K562 (cell line): ENCODE data around the gene NSDHL. TPM values are rescaled to one million over a fixed set of nuclear protein-coding genes. Genes with fewer than 3 reads are reported as not detected.

Source experiments
- ATAC-seq: fragments of 200-7000 bp; cut with Tn5 transposase; 3 replicates; pipeline ENCODE4 v1.9.1; 2020; ENCODE audit warnings: moderate library complexity
- BruUV-seq: library from RNA; stranded (reverse); fragments of 400-500 nt; replicated peaks from 2 replicates; lab custom pipeline; 2021; lab: Mats Ljungman, UMichigan
- CTCF ChIA-PET: fragments of 300-600 bp; formaldehyde crosslinking; extraction: SDS; loops from one replicate; lab custom pipeline; 2021; ENCODE audit warnings: low intra/inter-chr PET ratio; lab: Yijun Ruan, JAX
- POLR2A ChIA-PET: fragments of 300-600, 350-650 bp; sonication (Branson Sonifier 250); formaldehyde crosslinking; extraction: SDS; loops from one replicate; lab custom pipeline; 2021; ENCODE audit warnings: antibody characterized with exemption, inconsistent platforms; lab: Yijun Ruan, JAX
- DNase-seq, 4 experiments: peaks; one replicate each; pipeline versions ENCODE4 v3.0.0 to v3.0.0-alpha.2; 2011 to 2018; ENCODE audit warnings: low spot score in 3 of 4, mixed read lengths in 3 of 4; ENCODE audit errors: extremely low read depth in 1 of 4
- FAIRE-seq: peaks from 2 replicates; lab custom pipeline; 2011; peaks lifted over from hg19 to GRCh38; lab: Jason Lieb, UNC
- H2AFZ ChIP-seq: 2 replicates; pipeline ENCODE4 v1.6.0; 2011; ENCODE audit warnings: low read depth, low read length, control low read depth, inconsistent platforms
- H3K27ac ChIP-seq: fragments of 200-600 bp; 3 replicates; pipeline ENCODE4 v1.8.0; 2011; ENCODE audit warnings: low read depth, mild to moderate bottlenecking, control low read depth, inconsistent platforms, low read length, moderate library complexity, mixed read lengths; ENCODE audit errors: extremely low read depth
- H3K27me3 ChIP-seq, 2 experiments: fragments of 300-600 bp in 1 of 2; 2 replicates in 1 of 2; 3 replicates in 1 of 2; pipeline versions ENCODE4 v1.6.0 to v1.8.0; 2011; ENCODE audit warnings: inconsistent platforms in 2 of 2, low read length in 2 of 2, mild to moderate bottlenecking in 1 of 2, mixed read lengths in 1 of 2, moderate library complexity in 1 of 2; ENCODE audit not compliant: control insufficient read depth in 2 of 2, insufficient read depth in 2 of 2
- H3K36me3 ChIP-seq: fragments of 300-600 bp; 3 replicates; pipeline ENCODE4 v1.8.0; 2011; ENCODE audit warnings: mild to moderate bottlenecking, low read length, inconsistent platforms; ENCODE audit not compliant: control insufficient read depth, insufficient read depth
- H3K4me1 ChIP-seq, 2 experiments: fragments of 200-600 bp in 1 of 2; replicated peaks in 1 of 2; 2 replicates in 1 of 2; 3 replicates in 1 of 2; pipeline versions ENCODE4 v1.5.1 to v1.8.0; 2011; ENCODE audit warnings: inconsistent platforms in 2 of 2, low read length in 2 of 2, mild to moderate bottlenecking in 1 of 2, mixed read lengths in 1 of 2, moderate library complexity in 1 of 2; ENCODE audit not compliant: control insufficient read depth in 2 of 2, insufficient read depth in 2 of 2
- H3K4me2 ChIP-seq: 2 replicates; pipeline ENCODE4 v1.6.1; 2011; ENCODE audit warnings: low read length, control low read depth, inconsistent platforms, mixed read lengths; ENCODE audit not compliant: insufficient read depth
- H3K4me3 ChIP-seq: fragments of 200-600 bp; sonication (generic), shearing (Covaris generic); 2 replicates; pipeline ENCODE4 v1.5.1; 2016; ENCODE audit warnings: control low read depth, inconsistent platforms
- H3K79me2 ChIP-seq: fragments of 200-600 bp; 3 replicates; pipeline ENCODE4 v1.8.0; 2011; ENCODE audit warnings: low read length, inconsistent platforms; ENCODE audit not compliant: control insufficient read depth, insufficient read depth
- H3K9ac ChIP-seq, 2 experiments: 2 replicates each; pipeline versions ENCODE4 v1.6.0 to v1.6.1; 2011; ENCODE audit warnings: low read depth in 2 of 2, low read length in 2 of 2, control low read depth in 1 of 2, inconsistent platforms in 1 of 2, mild to moderate bottlenecking in 1 of 2, mixed read lengths in 1 of 2; ENCODE audit not compliant: insufficient read depth in 1 of 2
- H3K9me1 ChIP-seq: one replicate; pipeline ENCODE4 v1.6.0; 2011; ENCODE audit warnings: inconsistent platforms, mild to moderate bottlenecking, low read length, moderate library complexity; ENCODE audit not compliant: control insufficient read depth, insufficient read depth
- H3K9me3 ChIP-seq: replicated peaks from 2 replicates; pipeline ENCODE4 v1.5.1; 2011; ENCODE audit warnings: low read depth, low read length, inconsistent platforms; ENCODE audit not compliant: control insufficient read depth, insufficient read depth
- H4K20me1 ChIP-seq: replicated peaks from 2 replicates; pipeline ENCODE4 v1.6.1; 2011; ENCODE audit warnings: low read length, inconsistent platforms, mixed read lengths; ENCODE audit not compliant: control insufficient read depth, insufficient read depth
- BACH1 ChIP-seq: fragments of 200-800 bp; sonication (Bioruptor generic); IDR thresholded peaks from 2 replicates; pipeline ENCODE4 v1.6.1; 2016; ENCODE audit warnings: missing genetic modification characterization, missing compliant biosample characterization
- ERF ChIP-seq: fragments of 450-650 bp; formaldehyde crosslinking; IDR thresholded peaks from 2 replicates; pipeline ENCODE4 v1.4.0; 2020; ENCODE audit warnings: mild to moderate bottlenecking, mixed read lengths
- GATAD2B ChIP-seq: fragments of 450-650 bp; IDR thresholded peaks from 2 replicates; pipeline ENCODE4 v1.6.1; 2017; ENCODE audit warnings: mild to moderate bottlenecking, borderline replicate concordance
- MAFG ChIP-seq: fragments of 450-650 bp; conservative IDR thresholded peaks from 2 replicates; pipeline ENCODE4 v1.6.1; 2016; ENCODE audit warnings: missing genetic modification characterization, missing compliant biosample characterization
- MYBL2 ChIP-seq, 2 experiments: fragments of 450-650 bp in 1 of 2; sonication (generic) in 1 of 2; formaldehyde crosslinking in 1 of 2; IDR thresholded peaks; 2 replicates each; pipeline versions ENCODE4 v1.6.1 to v1.8.1; 2017 to 2022; ENCODE audit warnings: borderline replicate concordance in 1 of 2, inconsistent platforms in 1 of 2, low read depth in 1 of 2, mild to moderate bottlenecking in 1 of 2, missing genetic modification reagents in 1 of 2, moderate library complexity in 1 of 2
- NR3C1 ChIP-seq: sonication (generic); formaldehyde crosslinking; IDR thresholded peaks from 2 replicates; pipeline ENCODE4 v1.8.1; 2022; ENCODE audit warnings: missing genetic modification reagents
- NUFIP1 ChIP-seq: fragments of 450-650 bp; IDR thresholded peaks from 2 replicates; pipeline ENCODE4 v1.6.1; 2018; ENCODE audit not compliant: partially characterized antibody
- POLR3A ChIP-seq: IDR thresholded peaks from 2 replicates; pipeline ENCODE4 v1.6.1; 2011; ENCODE audit warnings: borderline replicate concordance, mild to moderate bottlenecking, moderate library complexity; ENCODE audit not compliant: insufficient read length, insufficient read depth; ENCODE audit errors: extremely low read depth
- SMARCA5 ChIP-seq: fragments of 450-650 bp; IDR thresholded peaks from 2 replicates; pipeline ENCODE4 v1.6.1; 2016
- ZSCAN29 ChIP-seq: fragments of 450-650 bp; IDR thresholded peaks from 2 replicates; pipeline ENCODE4 v1.6.1; 2017
- WGBS: fragments of 100-300 bp; shearing (Covaris generic); methylation state at CpG from one replicate; pipeline ENCODE4 v1.1.6; 2016; ENCODE audit warnings: low coverage, mixed read lengths; ENCODE audit not compliant: insufficient coverage; ENCODE audit errors: missing lambda C conversion rate; 5-methylcytosine and 5-hydroxymethylcytosine counted together
- in situ Hi-C: fragments of 300-500 bp; cut with MboI; formaldehyde crosslinking; loops from 4 replicates; pipeline ENCODE4 v1.15.0; 2018; ENCODE audit warnings: inconsistent platforms, mixed read lengths
- intact Hi-C: fragments of 100-400 bp; cut with micrococcal nuclease; formaldehyde crosslinking; loops from 2 replicates; pipeline ENCODE4 v1.14.2; 2022
- polyA plus RNA-seq, 8 experiments: library from polyadenylated mRNA; depleted of rRNA in 4 of 8; stranded (reverse) in 5 of 8; unstranded in 3 of 8; fragments of >200 nt; fragmentation: Nextera tagmentation in 2 of 8; fragmentation: Illumina TruSeq in 1 of 8; extraction: Ambion mirVana in 2 of 8; extraction: Trizol in 1 of 8; gene quantifications; 2 replicates each; pipeline versions ENCODE4 v1.2.1 to v1.2.3, GENCODE V29; 2011 to 2014; ENCODE audit warnings: inconsistent platforms in 1 of 8, missing spikeins in 1 of 8
- total RNA-seq, 7 experiments: library from RNA; depleted of rRNA in 6 of 7; stranded (reverse); fragments of >200 nt in 6 of 7; fragmentation: Illumina TruSeq in 2 of 7; extraction: Trizol in 2 of 7; gene quantifications; 2 replicates each; pipeline versions ENCODE4 v1.2.1 to v1.2.3, GENCODE V29; 2011 to 2021; ENCODE audit warnings: low replicate concordance in 1 of 7
- TF ChIP-seq, protein P1 (sequence below): fragments of 450-650 bp; IDR thresholded peaks from 2 replicates; pipeline ENCODE4 v1.6.1; 2016; ENCODE audit warnings: borderline replicate concordance
- TF ChIP-seq, protein P2 (sequence below): fragments of 450-650 bp; IDR thresholded peaks from one replicate; pipeline ENCODE4 v1.6.1; 2018; ENCODE audit warnings: mild to moderate bottlenecking, moderate library complexity; ENCODE audit not compliant: partially characterized antibody

The NSDHL gene
- total and polyA plus RNA-seq, 9 of the 15 experiments (the other 6 are each of a cell fraction or from before 2014, with no cell fraction given) = 22.5 to 63.4 (median 40.8) TPM

DNA sequence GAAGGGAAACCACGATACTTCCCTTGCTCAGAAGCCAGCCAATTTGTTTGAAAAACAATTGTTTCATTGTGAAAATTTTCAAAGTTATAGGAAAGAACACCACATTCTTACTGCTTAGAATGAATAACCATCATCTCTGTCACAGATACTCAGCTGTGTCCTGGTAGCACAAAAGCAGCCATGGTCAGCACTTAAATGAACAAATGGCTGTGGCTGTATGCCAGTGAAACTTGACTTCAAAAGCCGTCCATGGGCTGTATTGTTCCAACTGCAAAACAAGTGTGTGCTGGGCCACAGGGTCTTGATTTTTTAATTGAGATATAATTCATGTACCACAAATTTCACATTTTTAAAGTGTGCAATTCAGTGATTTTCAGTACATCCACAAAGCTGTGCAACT lies 19.6 kb downstream of the NSDHL start (continued):
- TF ChIP-seq, protein P1, sequence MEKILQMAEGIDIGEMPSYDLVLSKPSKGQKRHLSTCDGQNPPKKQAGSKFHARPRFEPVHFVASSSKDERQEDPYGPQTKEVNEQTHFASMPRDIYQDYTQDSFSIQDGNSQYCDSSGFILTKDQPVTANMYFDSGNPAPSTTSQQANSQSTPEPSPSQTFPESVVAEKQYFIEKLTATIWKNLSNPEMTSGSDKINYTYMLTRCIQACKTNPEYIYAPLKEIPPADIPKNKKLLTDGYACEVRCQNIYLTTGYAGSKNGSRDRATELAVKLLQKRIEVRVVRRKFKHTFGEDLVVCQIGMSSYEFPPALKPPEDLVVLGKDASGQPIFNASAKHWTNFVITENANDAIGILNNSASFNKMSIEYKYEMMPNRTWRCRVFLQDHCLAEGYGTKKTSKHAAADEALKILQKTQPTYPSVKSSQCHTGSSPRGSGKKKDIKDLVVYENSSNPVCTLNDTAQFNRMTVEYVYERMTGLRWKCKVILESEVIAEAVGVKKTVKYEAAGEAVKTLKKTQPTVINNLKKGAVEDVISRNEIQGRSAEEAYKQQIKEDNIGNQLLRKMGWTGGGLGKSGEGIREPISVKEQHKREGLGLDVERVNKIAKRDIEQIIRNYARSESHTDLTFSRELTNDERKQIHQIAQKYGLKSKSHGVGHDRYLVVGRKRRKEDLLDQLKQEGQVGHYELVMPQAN = no peak
- TF ChIP-seq GATAD2B (no peak), NR3C1 (CRISPR knock-in tag) (no peak), BACH1 (tag) (no peak)

DNA sequence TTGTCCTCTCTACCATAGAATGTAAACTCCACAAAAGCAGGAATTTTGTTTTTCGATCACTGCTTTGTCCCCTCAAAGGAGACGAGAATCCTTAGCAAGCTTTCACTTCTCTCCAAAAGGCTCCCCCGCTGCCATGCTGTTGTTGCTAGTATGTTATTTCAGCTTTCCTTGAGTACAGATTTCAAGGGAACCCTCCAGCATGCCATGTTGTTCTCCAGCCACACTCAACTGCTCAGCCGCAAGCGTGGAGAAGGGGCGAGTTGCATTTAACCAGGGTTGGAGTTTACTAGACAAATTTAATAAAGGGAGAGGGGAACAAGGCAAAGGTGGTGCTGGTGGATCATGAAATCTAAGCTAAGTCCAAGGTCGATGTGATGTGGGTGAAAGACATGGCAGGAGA lies 23.1 kb downstream of the NSDHL start:
- H3K79me2 ChIP-seq = no peaks in the 10 kb centered on the region
- FAIRE-seq = no peak
- TF ChIP-seq MAFG = no peak
- no peak for TF ChIP-seq SMARCA5
- no peak for TF ChIP-seq ERF (CRISPR knock-in tag)
- TF ChIP-seq MYBL2 (IDR thresholded peaks at IDR 0.05; ENCODE audit: low read depth) = no peak
- no peak for TF ChIP-seq MYBL2 (CRISPR knock-in tag; IDR thresholded peaks at IDR 0.05; ENCODE audit: borderline replicate concordance)
- TF ChIP-seq, protein P2, sequence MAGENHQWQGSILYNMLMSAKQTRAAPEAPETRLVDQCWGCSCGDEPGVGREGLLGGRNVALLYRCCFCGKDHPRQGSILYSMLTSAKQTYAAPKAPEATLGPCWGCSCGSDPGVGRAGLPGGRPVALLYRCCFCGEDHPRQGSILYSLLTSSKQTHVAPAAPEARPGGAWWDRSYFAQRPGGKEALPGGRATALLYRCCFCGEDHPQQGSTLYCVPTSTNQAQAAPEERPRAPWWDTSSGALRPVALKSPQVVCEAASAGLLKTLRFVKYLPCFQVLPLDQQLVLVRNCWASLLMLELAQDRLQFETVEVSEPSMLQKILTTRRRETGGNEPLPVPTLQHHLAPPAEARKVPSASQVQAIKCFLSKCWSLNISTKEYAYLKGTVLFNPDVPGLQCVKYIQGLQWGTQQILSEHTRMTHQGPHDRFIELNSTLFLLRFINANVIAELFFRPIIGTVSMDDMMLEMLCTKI = no peak
- no peak for TF ChIP-seq POLR3A
- TF ChIP-seq NUFIP1 = no peak
- TF ChIP-seq ZSCAN29 = no peak

More for the DNA sequence above, 23.1 kb downstream of the NSDHL start:
- ChIA-PET POLR2A (interaction anchor here (0.7 kb wide), 1 partner anchor 9 kb away, joined by 3 read pairs; no protein-coding TSS in a partner anchor), CTCF (no interaction called here)
- Histone ChIP-seq H3K4me2 (no peak overlapping the region), H3K9me3 (no peaks in the 10 kb centered on the region), H3K27me3 (no peaks in the 10 kb centered on the region), H3K4me3 (no peak overlapping the region), H3K36me3 (peaks cover 80% of the 10 kb centered on the region; the same call in 2 of the 3 replicates), H2AFZ (no peak overlapping the region), H3K4me1 (no peaks in the 10 kb centered on the region), H3K9ac (no peak overlapping the region), H4K20me1 (no peaks in the 10 kb centered on the region; the same call in 1 of the 2 replicates), H3K27ac (no peak overlapping the region), H3K9me1 (no peaks in the 10 kb centered on the region)
- in situ Hi-C loops (no loop called here), intact Hi-C loops (no loop called here)
- no TSS peak for BruUV-seq
- DNase-seq = no peak
- ATAC-seq = no peak
- WGBS = 95% methylated on average over 3 of the region's 7 CpGs
